ENCODE data around the gene ATP1B1.
"Not testable (repeated sequence)": the region's sequence is repeated elsewhere in the genome, so short reads cannot be mapped to it uniquely, and the experiment has no call there.

The ATP1B1 gene

GRCh38 chr1:169155675-169156074 lies 49.2 kb downstream of the ATP1B1 start:
- TF ChIP-seq CTCF (IDR thresholded peaks at IDR 0.05; ENCODE audit: insufficient read depth, low read depth, low read length, missing control alignments), result no peak
- no peak overlapping the region for H3K4me3 ChIP-seq (ENCODE audit: low read depth, low read length)
- DNase-seq (ENCODE audit: low read depth), result no peak

- no peak for TF ChIP-seq CTCF (IDR thresholded peaks at IDR 0.05; ENCODE audit: insufficient read depth, low read depth, low read length, missing control alignments)
- H3K4me3 ChIP-seq (ENCODE audit: low read depth, low read length), result no peak overlapping the region
- DNase-seq (ENCODE audit: low read depth), result no peak
Observed at GRCh38 chr1:169156580-169156979, 50.1 kb downstream of the ATP1B1 start.

GRCh38 chr1:169160845-169161495 lies 54.5 kb downstream of the ATP1B1 start:
- TF ChIP-seq CTCF (IDR thresholded peaks at IDR 0.05; ENCODE audit: insufficient read depth, low read depth, low read length, missing control alignments), result no peak
- DNase-seq (ENCODE audit: low read depth), result no peak
- H3K4me3 ChIP-seq (ENCODE audit: low read depth, low read length), result no peak overlapping the region

- no peak for TF ChIP-seq CTCF (IDR thresholded peaks at IDR 0.05; ENCODE audit: insufficient read depth, low read depth, low read length, missing control alignments)
- DNase-seq (ENCODE audit: low read depth), result peak; percentile 44
- H3K4me3 ChIP-seq (ENCODE audit: low read depth, low read length), result no peak overlapping the region
Observed at GRCh38 chr1:169161496-169162194, 55.2 kb downstream of the ATP1B1 start.

GRCh38 chr1:169163059-169163458 lies 56.6 kb downstream of the ATP1B1 start:
- no peak overlapping the region for H3K4me3 ChIP-seq (ENCODE audit: low read depth, low read length)
- peak; percentile 42 for DNase-seq (ENCODE audit: low read depth)
- TF ChIP-seq CTCF (IDR thresholded peaks at IDR 0.05; ENCODE audit: insufficient read depth, low read depth, low read length, missing control alignments), result no peak

- no peak for DNase-seq (ENCODE audit: low read depth)
- H3K4me3 ChIP-seq (ENCODE audit: low read depth, low read length), result no peak overlapping the region
- no peak for TF ChIP-seq CTCF (IDR thresholded peaks at IDR 0.05; ENCODE audit: insufficient read depth, low read depth, low read length, missing control alignments)
Observed at GRCh38 chr1:169175461-169175860, 69.0 kb downstream of the ATP1B1 start.

GRCh38 chr1:169179431-169179830 lies 72.9 kb downstream of the ATP1B1 start:
- not testable (repeated sequence) for H3K4me3 ChIP-seq (ENCODE audit: low read depth, low read length); DNase-seq (ENCODE audit: low read depth)
